RWPE2 (cell line): Measurements from ENCODE around the gene PLB1.
A peak's percentile ranks its signal among the peaks of the same experiment; 100 is the strongest.

ENCODE experiments used
- ATAC-seq: fragments of 200-7000 bp; cut with Tn5 transposase; 3 replicates; pipeline ENCODE4 v1.9.1; 2021; ENCODE audit warnings: low read depth
- DNase-seq: peaks from one replicate; pipeline ENCODE4 v3.0.0-alpha.2; 2020; ENCODE audit warnings: low spot score
- H3K27ac ChIP-seq: fragments of 450-650 bp; 2 replicates; pipeline ENCODE4 v1.5.1; 2017; ENCODE audit warnings: mild to moderate bottlenecking; ENCODE audit not compliant: poor library complexity, severe bottlenecking
- H3K27me3 ChIP-seq: fragments of 250-450 bp; sonication (Bioruptor Pico); 2 replicates; pipeline ENCODE4 v1.5.1; 2021; ENCODE audit warnings: mild to moderate bottlenecking, moderate library complexity; ENCODE audit not compliant: insufficient read depth, poor library complexity, severe bottlenecking
- H3K36me3 ChIP-seq: fragments of 250-450 bp; sonication (Bioruptor Pico); 2 replicates; pipeline ENCODE4 v1.5.1; 2020; ENCODE audit warnings: low read depth, mild to moderate bottlenecking, moderate library complexity
- H3K4me1 ChIP-seq: fragments of 250-450 bp; sonication (Bioruptor Pico); 2 replicates; pipeline ENCODE4 v1.5.1; 2021; ENCODE audit warnings: mild to moderate bottlenecking, moderate library complexity; ENCODE audit not compliant: insufficient read depth, poor library complexity, severe bottlenecking
- H3K4me3 ChIP-seq: fragments of 250-450 bp; sonication (Bioruptor Pico); 2 replicates; pipeline ENCODE4 v1.5.1; 2021; ENCODE audit warnings: mild to moderate bottlenecking, moderate library complexity; ENCODE audit not compliant: severe bottlenecking
- H3K9me3 ChIP-seq: fragments of 250-450 bp; sonication (Bioruptor Pico); 2 replicates; pipeline ENCODE4 v1.5.1; 2021; ENCODE audit warnings: mild to moderate bottlenecking, moderate library complexity; ENCODE audit not compliant: severe bottlenecking
- CTCF ChIP-seq: fragments of 450-650 bp; IDR thresholded peaks from one replicate; pipeline ENCODE4 v1.5.1; 2017; ENCODE audit warnings: mild to moderate bottlenecking, moderate library complexity; ENCODE audit not compliant: poor library complexity, severe bottlenecking

The PLB1 gene

GRCh38 chr2:28659127-28659526, 163.3 kb downstream of the PLB1 start:
- no peak for ATAC-seq
- Histone ChIP-seq H3K4me1 (peaks cover 53% of the 10 kb centered on the region), H3K9me3 (no peaks in the 10 kb centered on the region), H3K36me3 (no peaks in the 10 kb centered on the region), H3K4me3 (no peak overlapping the region), H3K27me3 (no peaks in the 10 kb centered on the region), H3K27ac (peak overlapping the region; percentile 82)
- TF ChIP-seq CTCF = no peak
- DNase-seq = no peak

GRCh38 chr2:28661589-28662001, 165.7 kb downstream of the PLB1 start:
- peak; percentile 59 for ATAC-seq
- no peak for DNase-seq
- peaks cover 42% of the 10 kb centered on the region for H3K4me1 ChIP-seq
- TF ChIP-seq CTCF = no peak
- H3K27me3 ChIP-seq = no peaks in the 10 kb centered on the region
- no peak overlapping the region for H3K4me3 ChIP-seq
- peak overlapping the region; percentile 82 for H3K27ac ChIP-seq
- H3K9me3 ChIP-seq = no peaks in the 10 kb centered on the region
- H3K36me3 ChIP-seq = no peaks in the 10 kb centered on the region

DNA sequence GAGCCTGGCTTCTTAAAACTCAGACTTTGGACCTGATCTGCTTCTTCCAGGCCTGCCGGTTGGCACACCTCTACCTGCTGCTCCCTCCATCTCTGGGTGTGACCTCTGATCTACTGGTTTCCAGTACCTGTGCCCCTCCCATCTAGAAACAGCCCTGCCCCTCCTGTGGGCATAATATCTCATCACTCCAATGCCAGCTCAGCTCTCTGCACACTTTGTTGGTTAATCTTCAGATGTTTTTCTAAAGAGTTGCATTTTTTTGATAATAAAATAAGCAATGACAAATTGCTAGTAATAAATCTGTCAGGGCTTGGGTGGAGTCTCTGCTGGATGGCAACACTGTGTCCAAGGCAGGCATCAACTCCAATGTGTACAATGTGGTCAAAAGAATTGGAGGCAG, 166.2 kb downstream of the PLB1 start:
- Histone ChIP-seq H3K9me3 (no peaks in the 10 kb centered on the region), H3K36me3 (no peaks in the 10 kb centered on the region), H3K4me3 (no peak overlapping the region), H3K4me1 (peaks cover 38% of the 10 kb centered on the region), H3K27me3 (no peaks in the 10 kb centered on the region), H3K27ac (peak overlapping the region; percentile 82)
- TF ChIP-seq CTCF = no peak
- DNase-seq = no peak
- ATAC-seq = peak; percentile 85

GRCh38 chr2:28662468-28663181, 166.8 kb downstream of the PLB1 start:
- ATAC-seq (no peak), DNase-seq (no peak)
- peak overlapping the region; percentile 82 for H3K27ac ChIP-seq
- H3K27me3 ChIP-seq = no peaks in the 10 kb centered on the region
- peaks cover 33% of the 10 kb centered on the region for H3K4me1 ChIP-seq
- H3K36me3 ChIP-seq = no peaks in the 10 kb centered on the region
- TF ChIP-seq CTCF = no peak
- no peak overlapping the region for H3K4me3 ChIP-seq
- H3K9me3 ChIP-seq = no peaks in the 10 kb centered on the region

DNA sequence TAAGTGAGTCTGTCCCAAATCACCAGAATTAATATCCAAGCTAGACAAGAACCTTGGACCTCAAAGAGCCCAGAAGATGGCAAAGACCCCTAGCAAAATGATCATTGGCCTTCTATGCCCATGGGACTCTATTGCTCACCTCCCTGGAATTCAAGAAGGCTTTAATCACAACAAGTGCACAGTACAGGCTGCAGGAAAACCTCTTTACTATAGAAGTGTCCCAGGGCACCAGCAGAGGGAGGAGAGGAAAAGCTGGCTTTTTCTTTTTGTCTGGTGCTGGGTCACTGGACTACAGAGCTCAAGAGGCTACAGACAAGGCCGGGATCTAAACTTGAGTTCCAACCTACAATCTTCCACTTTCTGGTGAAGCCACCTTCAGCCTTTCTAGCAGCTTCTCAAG, 167.5 kb downstream of the PLB1 start:
- Histone ChIP-seq H3K27me3 (no peaks in the 10 kb centered on the region), H3K4me1 (peaks cover 31% of the 10 kb centered on the region), H3K27ac (peak overlapping the region; percentile 82), H3K9me3 (no peaks in the 10 kb centered on the region), H3K4me3 (no peak overlapping the region), H3K36me3 (no peaks in the 10 kb centered on the region)
- DNase-seq = no peak
- no peak for TF ChIP-seq CTCF
- peak; percentile 32; the same call in 2 of the 3 replicates for ATAC-seq
